HG02852 (cell line): ENCODE results near the gene ORC3.
"Not testable (repeated sequence)": the region's sequence is repeated elsewhere in the genome, so short reads cannot be mapped to it uniquely, and the experiment has no call there.

Experiments used
- ATAC-seq: cut with Tn5 transposase; IDR thresholded peaks from one replicate; pipeline ENCODE4 v1.9.1; 2021; ENCODE audit warnings: mild to moderate bottlenecking, moderate library complexity; ENCODE audit not compliant: unreplicated experiment

ORC3 gene

DNA sequence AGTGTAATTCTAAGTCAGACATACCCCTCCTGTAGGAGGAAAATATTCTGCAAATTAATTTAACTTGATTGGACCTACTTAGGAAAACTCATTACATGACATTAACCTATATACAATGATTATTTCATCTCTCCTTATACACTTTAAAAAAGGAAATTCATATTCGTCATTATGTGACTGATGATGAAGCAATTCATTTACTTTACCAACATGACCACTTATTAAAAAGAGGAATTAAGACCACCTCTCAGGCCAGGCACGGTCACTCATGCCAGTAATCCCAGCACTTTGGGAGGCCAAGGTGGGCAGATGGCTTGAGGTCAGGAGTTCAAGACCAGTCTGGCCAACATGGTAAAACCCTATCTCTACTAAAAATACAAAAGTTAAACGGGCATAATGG, 100.5 kb downstream of the ORC3 start:
- ATAC-seq: no peak

- ATAC-seq: no peak
These were observed 102.2 kb downstream of the ORC3 start for GRCh38 chr6:87692086-87692485.

DNA sequence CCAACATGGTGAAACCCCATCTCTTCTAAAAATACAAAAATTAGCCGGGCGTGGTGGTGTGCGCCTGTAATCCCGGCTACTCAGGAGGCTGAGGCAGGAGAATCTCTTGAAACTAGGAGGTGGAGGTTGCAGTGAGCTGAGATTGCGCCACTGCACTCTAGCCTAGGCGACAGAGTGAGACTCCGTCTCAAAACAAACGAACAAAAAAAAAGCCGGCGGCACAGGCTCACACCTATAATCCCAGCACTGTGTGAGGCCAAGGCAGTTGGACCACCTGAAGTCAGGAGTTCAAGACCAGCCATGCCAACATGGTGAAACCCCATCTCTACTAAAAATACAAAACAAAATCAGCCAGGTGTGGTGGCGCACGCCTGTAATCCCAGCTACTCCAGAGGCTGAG, 106.9 kb downstream of the ORC3 start:
- ATAC-seq: not testable (repeated sequence)

DNA sequence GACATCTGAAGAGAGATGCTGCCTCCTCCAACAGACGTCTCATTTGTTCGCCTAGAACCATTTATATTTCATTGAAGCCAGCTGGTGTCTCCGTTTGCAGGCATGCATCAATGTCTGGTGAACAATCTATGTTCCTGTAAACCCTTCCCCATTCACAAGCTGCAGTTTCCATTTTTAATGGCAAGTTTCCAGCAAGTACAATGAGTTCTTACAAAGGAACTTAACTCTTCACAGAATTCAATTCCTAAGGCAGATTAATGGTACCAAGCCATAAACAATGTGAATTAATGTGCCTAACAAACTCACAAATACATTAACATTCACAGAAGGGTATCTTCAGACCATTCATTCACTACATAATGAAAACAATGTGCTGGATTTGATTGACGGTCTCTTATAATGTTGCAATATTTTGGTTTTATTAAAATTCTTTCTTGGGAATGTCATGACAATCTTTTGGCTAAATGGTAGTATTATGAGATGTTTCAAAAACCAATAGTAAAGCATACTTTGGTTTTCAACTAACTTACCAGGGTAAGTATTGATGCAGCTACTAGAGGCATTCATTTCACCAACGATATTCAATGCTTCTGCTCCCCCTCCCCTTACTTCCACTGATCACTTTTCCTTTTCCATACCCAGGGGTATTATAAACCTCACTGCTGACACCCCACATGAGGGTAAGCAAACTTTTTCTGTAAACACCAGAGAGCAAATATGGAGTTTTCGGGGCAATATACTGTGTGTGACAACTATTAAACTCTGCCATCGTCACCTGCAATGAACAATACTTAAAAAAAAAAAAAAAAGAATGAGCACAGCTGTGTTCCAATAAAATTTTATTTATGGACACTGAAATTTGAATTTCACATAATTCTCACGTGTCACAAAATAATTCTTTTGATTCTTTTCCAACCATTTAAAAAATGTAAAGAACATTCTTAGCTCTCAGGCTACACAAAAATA, 107.9 kb downstream of the ORC3 start:
- ATAC-seq: no peak

GRCh38 chr6:87698547-87699006, 108.6 kb downstream of the ORC3 start:
- ATAC-seq: no peak

DNA sequence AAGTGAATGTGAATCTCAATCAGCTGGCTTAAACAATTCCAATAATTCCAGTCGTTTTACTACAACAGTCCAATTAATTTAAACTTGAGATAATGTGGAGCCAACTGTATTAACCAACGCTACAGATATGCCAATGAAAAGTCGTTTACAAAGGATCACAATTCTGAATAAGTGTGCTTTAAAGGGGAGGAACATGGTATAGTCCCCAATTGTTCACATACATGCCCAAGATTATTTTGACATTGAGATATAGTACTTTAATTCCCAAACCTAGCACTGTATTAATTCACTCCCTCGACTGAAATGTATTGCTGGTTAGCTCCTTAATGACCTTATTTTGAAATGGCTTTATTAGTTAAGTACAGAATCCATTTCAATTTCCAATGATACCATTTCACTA, 109.6 kb downstream of the ORC3 start:
- ATAC-seq: no peak

GRCh38 chr6:87700397-87701343, 110.7 kb downstream of the ORC3 start:
- ATAC-seq: no peak

GRCh38 chr6:87701344-87701675, 111.4 kb downstream of the ORC3 start:
- ATAC-seq: no peak

DNA sequence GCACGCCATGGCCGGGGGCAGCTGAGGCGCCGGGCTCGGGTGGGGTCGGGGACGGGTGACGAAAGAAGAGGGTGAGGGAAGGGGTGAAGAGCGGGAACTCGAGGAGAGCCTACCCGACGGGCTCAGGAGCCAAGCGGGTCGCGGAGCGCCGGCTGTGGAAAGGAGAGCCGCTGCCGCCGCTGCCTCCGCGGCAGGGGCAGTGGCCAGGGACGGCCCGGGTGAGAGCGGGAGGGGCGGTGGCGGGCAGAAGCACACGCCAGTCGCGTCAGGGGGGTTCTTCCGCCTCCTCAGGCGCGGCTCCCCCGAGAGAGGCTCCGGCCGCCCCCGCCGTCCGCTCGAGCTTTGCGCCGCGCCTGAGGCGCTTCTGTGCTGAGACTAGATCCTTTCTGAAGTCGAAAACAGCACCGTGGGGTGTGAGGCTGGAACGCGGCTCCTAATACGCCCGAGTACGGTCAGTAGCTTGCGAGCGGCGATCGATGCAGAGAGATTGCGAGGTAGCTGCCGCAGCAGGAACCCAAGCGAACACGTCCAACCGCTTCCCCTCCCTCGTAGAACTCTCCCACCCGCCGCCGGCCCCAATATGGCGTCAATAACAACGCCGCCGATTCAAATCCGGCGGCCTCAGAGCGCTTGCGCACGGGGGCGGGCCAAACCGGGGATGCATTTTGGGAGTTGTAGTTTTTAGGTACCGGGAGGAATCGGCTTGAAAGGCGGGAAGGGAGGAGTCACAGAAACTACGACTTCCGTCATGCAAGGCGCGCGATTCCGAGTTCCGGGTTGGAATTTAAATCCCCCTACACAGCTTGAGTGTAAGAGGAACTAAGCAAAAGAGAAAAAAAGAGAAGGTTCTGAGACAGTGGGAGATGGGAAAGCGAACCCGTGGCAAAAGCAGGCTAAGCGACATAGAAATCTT, 112.0 kb downstream of the ORC3 start, which contains the start of gene AKIRIN2:
Gene AKIRIN2, minus strand, starts transcription at position 558 of the 913 bp plus-strand sequence. Its CDS starts 549 bp downstream, at position 9.
- peak; percentile 59 for ATAC-seq

- ATAC-seq: peak; percentile 20
These were observed 112.6 kb downstream of the ORC3 start for GRCh38 chr6:87702589-87702945.

GRCh38 chr6:87703039-87703438, 113.1 kb downstream of the ORC3 start:
- not testable (repeated sequence) for ATAC-seq

GRCh38 chr6:87705070-87705691, 115.2 kb downstream of the ORC3 start:
- ATAC-seq: peak; percentile 53

- no peak for ATAC-seq
These were observed 116.4 kb downstream of the ORC3 start for GRCh38 chr6:87706187-87706966.

DNA sequence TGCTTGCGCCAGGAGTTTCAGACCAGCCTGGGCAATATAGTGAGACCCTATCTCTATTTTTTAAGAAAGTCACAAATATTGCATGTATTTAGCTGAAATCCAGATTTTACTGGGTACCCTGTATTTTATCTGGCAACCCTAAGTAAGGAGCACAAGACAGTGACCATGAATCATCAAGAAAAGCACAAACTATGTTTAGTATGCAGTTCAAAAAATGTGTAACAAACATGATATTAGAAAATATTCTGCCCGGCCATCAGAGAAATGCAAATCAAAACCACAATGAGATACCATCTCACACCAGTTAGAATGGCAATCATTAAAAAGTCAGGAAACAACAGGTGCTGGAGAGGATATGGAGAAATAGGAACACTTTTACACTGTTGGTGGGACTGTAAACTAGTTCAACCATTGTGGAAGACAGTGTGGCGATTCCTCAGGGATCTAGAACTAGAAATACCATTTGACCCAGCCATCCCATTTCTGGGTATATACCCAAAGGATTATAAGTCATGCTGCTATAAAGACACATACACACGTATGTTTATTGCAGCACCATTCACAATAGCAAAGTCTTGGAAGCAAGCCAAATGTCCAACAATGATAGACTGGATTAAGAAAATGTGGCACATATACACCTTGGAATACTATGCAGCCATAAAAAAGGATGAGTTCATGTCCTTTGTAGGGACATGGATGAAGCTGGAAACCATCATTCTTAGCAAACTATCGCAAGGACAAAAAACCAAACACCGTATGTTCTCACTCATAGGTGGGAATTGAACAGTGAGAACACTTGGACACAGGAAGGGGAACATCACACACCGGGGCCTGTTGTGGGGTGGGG, 118.9 kb downstream of the ORC3 start:
- not testable (repeated sequence) for ATAC-seq

DNA sequence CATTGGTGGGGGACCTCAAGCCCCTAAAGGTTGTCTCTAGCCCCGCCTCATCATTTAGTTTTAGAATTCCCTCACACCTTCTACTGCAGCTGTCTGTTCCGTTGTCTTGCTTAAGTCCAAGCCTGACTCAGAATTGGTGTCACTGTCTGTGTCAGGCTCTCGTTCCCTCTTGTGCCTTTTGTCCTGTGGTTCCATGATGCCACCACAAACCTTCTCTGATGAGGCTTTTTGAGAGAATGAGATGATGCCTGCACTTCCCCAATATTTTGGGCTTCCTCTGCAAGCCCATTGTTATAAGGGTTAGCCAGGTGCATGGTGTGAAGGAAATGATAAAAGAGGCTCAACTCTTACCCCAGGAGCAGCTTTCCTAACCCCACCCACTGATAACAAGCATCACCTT, 120.2 kb downstream of the ORC3 start:
- no peak for ATAC-seq

GRCh38 chr6:87712713-87713112, 122.8 kb downstream of the ORC3 start:
- not testable (repeated sequence) for ATAC-seq

- ATAC-seq: peak; percentile 47
These were observed 124.3 kb downstream of the ORC3 start for GRCh38 chr6:87714093-87714842.
